Activated naive CD4-positive, alpha-beta T cell treated with anti-CD3 and anti-CD28 coated beads, Interleukin-2, amount 10 ng/mL, durations not matched to agents 7 days and 5 days (primary cell): ENCODE results near the gene DNAJB2.
"Not testable (repeated sequence)": the region's sequence is repeated elsewhere in the genome, so short reads cannot be mapped to it uniquely, and the experiment has no call there.

ENCODE experiments used
- CTCF ChIA-PET: fragments of 350-600 bp; sonication (Branson Sonifier 250); formaldehyde crosslinking; loops from one replicate; lab custom pipeline; 2021; ENCODE audit warnings: antibody characterized with exemption; lab: Charles Lee
- DNase-seq: peaks from one replicate; pipeline ENCODE4 v3.0.0-alpha.2; 2020
- H3K27ac Mint-ChIP-seq: one replicate; pipeline ENCODE4 v1.8.0; 2021; ENCODE audit warnings: mild to moderate bottlenecking, moderate library complexity, mixed read lengths
- H3K27me3 Mint-ChIP-seq: one replicate; pipeline ENCODE4 v1.8.0; 2021; ENCODE audit warnings: mild to moderate bottlenecking, mixed read lengths
- H3K36me3 Mint-ChIP-seq: one replicate; pipeline ENCODE4 v1.8.0; 2021; ENCODE audit warnings: mixed read lengths
- H3K4me1 Mint-ChIP-seq: one replicate; pipeline ENCODE4 v1.8.0; 2021; ENCODE audit warnings: mixed read lengths
- H3K4me3 Mint-ChIP-seq: one replicate; pipeline ENCODE4 v1.8.0; 2021; ENCODE audit warnings: mild to moderate bottlenecking, moderate library complexity, mixed read lengths
- H3K9me3 Mint-ChIP-seq: one replicate; pipeline ENCODE4 v1.8.0; 2021; ENCODE audit warnings: mixed read lengths

The DNAJB2 gene

GRCh38 chr2:219250049-219250781 lies 29.0 kb upstream of the DNAJB2 start:
- Mint-ChIP-seq H3K27me3 (no peaks in the 10 kb centered on the region), H3K9me3 (no peaks in the 10 kb centered on the region), H3K27ac (peak overlapping the region; percentile 95), H3K4me3 (peak overlapping the region; percentile 92), H3K36me3 (peaks cover 70% of the 10 kb centered on the region), H3K4me1 (peaks cover 74% of the 10 kb centered on the region)
- DNase-seq = no peak
- CTCF ChIA-PET = interaction anchor here (1.2 to 3.9 kb wide), 7 partner anchors 11 to 91 kb away, joined by 3 to 32 read pairs (median 5); partner anchors contain the start of genes ABCB6 and DNAJB2

GRCh38 chr2:219251656-219252055 lies 27.5 kb upstream of the DNAJB2 start:
- H3K9me3 Mint-ChIP-seq = no peaks in the 10 kb centered on the region
- DNase-seq = no peak
- CTCF ChIA-PET = interaction anchor here (0.8 to 5.5 kb wide), 8 partner anchors 12 to 92 kb away, joined by 3 to 49 read pairs (median 5); partner anchors contain the start of genes ABCB6, ANKZF1 and ATG9A
- peaks cover 62% of the 10 kb centered on the region for H3K36me3 Mint-ChIP-seq
- no peaks in the 10 kb centered on the region for H3K27me3 Mint-ChIP-seq
- peak overlapping the region; percentile 92 for H3K4me3 Mint-ChIP-seq
- peak overlapping the region; percentile 95 for H3K27ac Mint-ChIP-seq
- H3K4me1 Mint-ChIP-seq = peaks cover 76% of the 10 kb centered on the region

GRCh38 chr2:219252084-219252483 lies 27.1 kb upstream of the DNAJB2 start:
- Mint-ChIP-seq H3K4me1 (peaks cover 72% of the 10 kb centered on the region), H3K36me3 (peaks cover 58% of the 10 kb centered on the region), H3K27me3 (no peaks in the 10 kb centered on the region), H3K4me3 (peak overlapping the region; percentile 92), H3K9me3 (no peaks in the 10 kb centered on the region), H3K27ac (peak overlapping the region; percentile 95)
- CTCF ChIA-PET = interaction anchor here (0.8 to 5.5 kb wide), 8 partner anchors 13 to 92 kb away, joined by 3 to 49 read pairs (median 5); partner anchors contain the start of genes ABCB6, ANKZF1 and ATG9A
- DNase-seq = peak; percentile 42

GRCh38 chr2:219252570-219252899 lies 26.6 kb upstream of the DNAJB2 start:
- Mint-ChIP-seq H3K36me3 (peaks cover 54% of the 10 kb centered on the region), H3K9me3 (no peaks in the 10 kb centered on the region), H3K4me3 (peak overlapping the region; percentile 92)

GRCh38 chr2:219252900-219253752 lies 26.0 kb upstream of the DNAJB2 start, which contains the start of gene TUBA4B:
Gene TUBA4B (plus strand): TSS chr2:219253243. CDS start chr2:219253408, 165 bp downstream.
- H3K4me3 Mint-ChIP-seq = peak within 1 kb of the TSS; percentile 92
- peak within 1 kb of the TSS; percentile 95 for H3K27ac Mint-ChIP-seq
- peaks cover 61% of the 10 kb centered on the region for H3K4me1 Mint-ChIP-seq
- no peaks in the 10 kb centered on the region for H3K9me3 Mint-ChIP-seq
- no peaks in the 10 kb centered on the region for H3K27me3 Mint-ChIP-seq
- DNase-seq = peak; percentile 74
- peaks cover 48% of the 10 kb centered on the region for H3K36me3 Mint-ChIP-seq
- CTCF ChIA-PET = interaction anchor here (0.7 to 5.5 kb wide), 9 partner anchors 8 to 80 kb away, joined by 3 to 49 read pairs (median 5); partner anchors contain the start of genes ABCB6, ANKZF1, ATG9A and DNAJB2

More at GRCh38 chr2:219252570-219252899, 26.6 kb upstream of the DNAJB2 start:
- DNase-seq = no peak
- no peaks in the 10 kb centered on the region for H3K27me3 Mint-ChIP-seq
- CTCF ChIA-PET = interaction anchor here (0.7 to 5.5 kb wide), 8 partner anchors 13 to 80 kb away, joined by 3 to 49 read pairs (median 5); partner anchors contain the start of genes ABCB6, ANKZF1 and ATG9A
- H3K27ac Mint-ChIP-seq = peak overlapping the region; percentile 95
- peaks cover 67% of the 10 kb centered on the region for H3K4me1 Mint-ChIP-seq

GRCh38 chr2:219253753-219254589 lies 25.2 kb upstream of the DNAJB2 start, which contains the start of gene TUBA4A:
Gene TUBA4A (minus strand): TSS chr2:219253918. CDS start chr2:219253858, 60 bp downstream.
- peaks cover 8% of the 10 kb centered on the region for H3K27me3 Mint-ChIP-seq
- peaks cover 40% of the 10 kb centered on the region for H3K36me3 Mint-ChIP-seq
- H3K27ac Mint-ChIP-seq = peak within 1 kb of the TSS; percentile 95
- CTCF ChIA-PET = interaction anchor here (0.9 to 5.5 kb wide), 6 partner anchors 9 to 83 kb away, joined by 3 to 49 read pairs (median 4); partner anchors contain the start of genes DNAJB2, GLB1L and STK16
- peak; percentile 93 for DNase-seq
- peaks cover 53% of the 10 kb centered on the region for H3K4me1 Mint-ChIP-seq
- H3K4me3 Mint-ChIP-seq = peak within 1 kb of the TSS; percentile 92
- H3K9me3 Mint-ChIP-seq = no peaks in the 10 kb centered on the region

- peaks cover 14% of the 10 kb centered on the region for H3K27me3 Mint-ChIP-seq
- peak; percentile 59 for DNase-seq
- peak overlapping the region; percentile 92 for H3K4me3 Mint-ChIP-seq
- CTCF ChIA-PET = interaction anchor here (1.0 to 5.5 kb wide), 6 partner anchors 10 to 83 kb away, joined by 3 to 49 read pairs (median 4); partner anchors contain the start of genes DNAJB2, GLB1L and STK16
- H3K9me3 Mint-ChIP-seq = no peaks in the 10 kb centered on the region
- peaks cover 45% of the 10 kb centered on the region for H3K4me1 Mint-ChIP-seq
- peaks cover 33% of the 10 kb centered on the region for H3K36me3 Mint-ChIP-seq
- H3K27ac Mint-ChIP-seq = peak overlapping the region; percentile 84
Observed at GRCh38 chr2:219254590-219255201, 24.5 kb upstream of the DNAJB2 start.

- peaks cover 39% of the 10 kb centered on the region for H3K27me3 Mint-ChIP-seq
- CTCF ChIA-PET = interaction anchor here (1.5 to 2.0 kb wide), 2 partner anchors 19 to 36 kb away, joined by 7 to 11 read pairs; partner anchors contain the start of gene DNAJB2
- H3K4me1 Mint-ChIP-seq = peaks cover 16% of the 10 kb centered on the region
- not testable (repeated sequence) for H3K36me3 Mint-ChIP-seq, H3K4me3 Mint-ChIP-seq, H3K27ac Mint-ChIP-seq, DNase-seq, H3K9me3 Mint-ChIP-seq
Observed at GRCh38 chr2:219258942-219259341, 20.2 kb upstream of the DNAJB2 start.

GRCh38 chr2:219261024-219261855 lies 17.9 kb upstream of the DNAJB2 start:
- no peak overlapping the region for H3K27ac Mint-ChIP-seq
- no peaks in the 10 kb centered on the region for H3K9me3 Mint-ChIP-seq
- no peaks in the 10 kb centered on the region for H3K36me3 Mint-ChIP-seq
- H3K27me3 Mint-ChIP-seq = peaks cover 39% of the 10 kb centered on the region
- H3K4me1 Mint-ChIP-seq = peaks cover 3% of the 10 kb centered on the region
- CTCF ChIA-PET = interaction anchor here (1.0 to 2.1 kb wide), 3 partner anchors 16 to 34 kb away, joined by 3 to 13 read pairs (median 4); no protein-coding TSS in a partner anchor
- no peak for DNase-seq
- no peak overlapping the region for H3K4me3 Mint-ChIP-seq

GRCh38 chr2:219266232-219266631 lies 12.9 kb upstream of the DNAJB2 start:
- no peak for DNase-seq

GRCh38 chr2:219266886-219267285 lies 12.3 kb upstream of the DNAJB2 start:
- CTCF ChIA-PET = interaction anchor here (0.6 to 3.3 kb wide), 2 partner anchors 10 to 28 kb away, joined by 3 to 12 read pairs; no protein-coding TSS in a partner anchor

More at GRCh38 chr2:219266232-219266631, 12.9 kb upstream of the DNAJB2 start:
- CTCF ChIA-PET = interaction anchor here (1.0 to 3.3 kb wide), 2 partner anchors 12 to 28 kb away, joined by 5 to 12 read pairs; no protein-coding TSS in a partner anchor
- H3K9me3 Mint-ChIP-seq = no peaks in the 10 kb centered on the region
- no peak overlapping the region for H3K4me3 Mint-ChIP-seq
- peaks cover 47% of the 10 kb centered on the region for H3K27me3 Mint-ChIP-seq
- H3K36me3 Mint-ChIP-seq = no peaks in the 10 kb centered on the region
- H3K27ac Mint-ChIP-seq = no peak overlapping the region
- H3K4me1 Mint-ChIP-seq = no peaks in the 10 kb centered on the region

More at GRCh38 chr2:219266886-219267285, 12.3 kb upstream of the DNAJB2 start:
- no peak overlapping the region for H3K27ac Mint-ChIP-seq
- no peaks in the 10 kb centered on the region for H3K36me3 Mint-ChIP-seq
- DNase-seq = no peak
- H3K4me3 Mint-ChIP-seq = no peak overlapping the region
- H3K9me3 Mint-ChIP-seq = no peaks in the 10 kb centered on the region
- H3K27me3 Mint-ChIP-seq = peaks cover 47% of the 10 kb centered on the region
- no peaks in the 10 kb centered on the region for H3K4me1 Mint-ChIP-seq
